ENCODE measurements around the gene PFN2. TPM values are rescaled to one million over a fixed set of nuclear protein-coding genes. Genes with fewer than 3 reads are reported as not detected.
"Not testable (repeated sequence)": the region's sequence is repeated elsewhere in the genome, so short reads cannot be mapped to it uniquely, and the experiment has no call there.

PFN2 gene
- total and polyA plus RNA-seq, 2 experiments from 2014 or later, result 152 to 172 TPM

DNA sequence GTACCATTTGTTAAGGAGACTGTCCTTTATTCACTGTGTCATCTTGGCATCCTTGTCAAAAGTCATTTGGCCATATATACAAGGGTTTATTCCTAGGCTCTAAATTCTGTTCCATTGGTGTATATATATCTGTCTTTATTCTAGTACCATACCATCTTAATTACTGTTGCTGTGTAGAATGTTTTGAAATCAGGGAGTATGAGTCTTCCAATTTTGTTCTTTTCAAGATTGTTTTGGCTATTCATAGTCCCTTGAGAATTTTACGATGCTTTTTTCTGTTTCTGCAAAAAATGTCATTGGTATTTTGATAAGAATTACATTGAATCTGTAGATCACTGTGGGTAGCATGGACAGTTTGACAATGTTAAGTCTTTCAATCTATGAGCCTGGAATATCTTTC, 28.7 kb downstream of the PFN2 start:
- H4K20me1 ChIP-seq (ENCODE audit: insufficient read depth, poor library complexity, severe bottlenecking), result no peaks in the 10 kb centered on the region
- no peaks in the 10 kb centered on the region for H3K9me2 ChIP-seq (replicated peaks; ENCODE audit: insufficient read depth)
- no peak overlapping the region for H2AFZ ChIP-seq
- H3K9me3 ChIP-seq (ENCODE audit: low read depth), result no peaks in the 10 kb centered on the region
- H3K36me3 ChIP-seq (replicated peaks; ENCODE audit: insufficient read depth, low read depth), result no peaks in the 10 kb centered on the region
- no peak overlapping the region for H3K4me2 ChIP-seq
- no peak for DNase-seq (ENCODE audit: low spot score)
- H3K27ac ChIP-seq, result no peak overlapping the region
- WGBS (ENCODE audit: low lambda C conversion rate, missing lambda C conversion rate), result 97% methylated on average over 1 of the region's 1 CpG
- H3K27me3 ChIP-seq, result no peaks in the 10 kb centered on the region
- TF ChIP-seq EZH2 (IDR thresholded peaks at IDR 0.05; ENCODE audit: borderline replicate concordance) (no peak), EZH2phosphoT487 (IDR thresholded peaks at IDR 0.05; ENCODE audit: low read depth, severe bottlenecking, unreplicated experiment) (no peak)
- TF ChIP-seq, protein P1, sequence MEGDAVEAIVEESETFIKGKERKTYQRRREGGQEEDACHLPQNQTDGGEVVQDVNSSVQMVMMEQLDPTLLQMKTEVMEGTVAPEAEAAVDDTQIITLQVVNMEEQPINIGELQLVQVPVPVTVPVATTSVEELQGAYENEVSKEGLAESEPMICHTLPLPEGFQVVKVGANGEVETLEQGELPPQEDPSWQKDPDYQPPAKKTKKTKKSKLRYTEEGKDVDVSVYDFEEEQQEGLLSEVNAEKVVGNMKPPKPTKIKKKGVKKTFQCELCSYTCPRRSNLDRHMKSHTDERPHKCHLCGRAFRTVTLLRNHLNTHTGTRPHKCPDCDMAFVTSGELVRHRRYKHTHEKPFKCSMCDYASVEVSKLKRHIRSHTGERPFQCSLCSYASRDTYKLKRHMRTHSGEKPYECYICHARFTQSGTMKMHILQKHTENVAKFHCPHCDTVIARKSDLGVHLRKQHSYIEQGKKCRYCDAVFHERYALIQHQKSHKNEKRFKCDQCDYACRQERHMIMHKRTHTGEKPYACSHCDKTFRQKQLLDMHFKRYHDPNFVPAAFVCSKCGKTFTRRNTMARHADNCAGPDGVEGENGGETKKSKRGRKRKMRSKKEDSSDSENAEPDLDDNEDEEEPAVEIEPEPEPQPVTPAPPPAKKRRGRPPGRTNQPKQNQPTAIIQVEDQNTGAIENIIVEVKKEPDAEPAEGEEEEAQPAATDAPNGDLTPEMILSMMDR (IDR thresholded peaks at IDR 0.05; ENCODE audit: poor library complexity), result no peak
- H3K4me1 ChIP-seq (ENCODE audit: insufficient read depth), result no peaks in the 10 kb centered on the region
- H3K79me2 ChIP-seq, result peaks cover under 1% of the 10 kb centered on the region
- H3K4me3 ChIP-seq, result no peak overlapping the region

DNA sequence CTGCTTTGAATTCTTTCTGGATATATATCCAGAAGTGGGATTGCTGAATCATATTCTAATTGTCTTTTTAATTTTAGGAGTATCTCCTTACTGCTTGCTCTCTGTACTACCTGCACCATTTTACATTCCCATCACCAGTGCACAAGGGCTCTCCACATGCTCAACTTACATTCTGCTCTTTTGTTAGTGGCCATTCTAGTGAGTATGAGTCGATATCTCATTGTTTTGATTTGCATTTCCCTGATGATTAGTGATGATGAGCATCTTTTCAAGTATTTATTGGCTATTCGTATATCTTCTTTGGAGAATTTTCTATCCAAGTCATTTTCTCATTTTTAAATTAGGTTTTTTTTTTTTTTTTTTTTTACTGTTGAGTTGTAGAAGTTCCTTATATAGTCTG, 29.5 kb downstream of the PFN2 start:
- no peaks in the 10 kb centered on the region for H3K9me2 ChIP-seq (replicated peaks; ENCODE audit: insufficient read depth)
- H4K20me1 ChIP-seq (ENCODE audit: insufficient read depth, poor library complexity, severe bottlenecking), result no peaks in the 10 kb centered on the region
- no peak overlapping the region for H3K27ac ChIP-seq
- H3K9me3 ChIP-seq (ENCODE audit: low read depth), result no peaks in the 10 kb centered on the region
- no peak for DNase-seq (ENCODE audit: low spot score)
- 97% methylated on average over 2 of the region's 2 CpGs for WGBS (ENCODE audit: low lambda C conversion rate, missing lambda C conversion rate)
- H3K27me3 ChIP-seq, result no peaks in the 10 kb centered on the region
- H3K79me2 ChIP-seq, result no peaks in the 10 kb centered on the region
- no peak overlapping the region for H2AFZ ChIP-seq
- no peaks in the 10 kb centered on the region for H3K4me1 ChIP-seq (ENCODE audit: insufficient read depth)
- H3K4me3 ChIP-seq, result no peak overlapping the region
- no peaks in the 10 kb centered on the region for H3K36me3 ChIP-seq (replicated peaks; ENCODE audit: insufficient read depth, low read depth)
- no peak overlapping the region for H3K4me2 ChIP-seq
- TF ChIP-seq EZH2 (IDR thresholded peaks at IDR 0.05; ENCODE audit: borderline replicate concordance), result no peak
- TF ChIP-seq EZH2phosphoT487 (IDR thresholded peaks at IDR 0.05; ENCODE audit: low read depth, severe bottlenecking, unreplicated experiment), result no peak
- TF ChIP-seq, protein P1 (IDR thresholded peaks at IDR 0.05; ENCODE audit: poor library complexity), result no peak

DNA sequence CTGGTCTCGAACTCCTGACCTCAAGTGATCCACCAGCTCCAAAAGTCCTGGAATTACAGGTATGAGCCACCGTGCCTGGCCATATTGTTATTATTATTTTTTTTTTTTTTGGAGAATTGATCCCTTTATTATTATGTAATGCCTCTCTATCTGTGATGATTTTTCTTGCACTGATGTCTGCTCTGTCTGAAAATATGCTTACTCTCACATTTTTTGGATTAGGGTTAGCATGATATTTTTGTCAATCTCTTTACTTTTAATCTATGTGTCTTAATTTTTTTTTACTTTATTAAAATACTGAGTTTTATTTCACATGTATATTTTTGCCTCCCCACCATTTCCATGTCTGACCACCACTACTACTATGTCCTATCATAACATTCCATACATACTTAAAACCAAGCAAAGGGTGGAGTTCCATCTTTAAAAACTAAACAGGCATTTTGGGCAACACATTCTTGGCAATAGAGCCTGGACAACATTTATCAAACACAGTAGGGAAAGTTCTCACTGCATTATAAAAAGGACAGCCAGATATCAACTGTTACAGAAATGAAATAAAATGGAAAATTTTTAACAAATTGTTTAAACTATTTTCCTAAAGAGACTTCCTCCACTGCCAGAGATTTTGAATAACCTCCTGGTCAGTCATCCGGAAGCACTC, 32.2 kb downstream of the PFN2 start:
- not testable (repeated sequence) for H3K4me1 ChIP-seq (ENCODE audit: insufficient read depth); DNase-seq (ENCODE audit: low spot score); H3K36me3 ChIP-seq (replicated peaks; ENCODE audit: insufficient read depth, low read depth); H3K27ac ChIP-seq; H3K9me2 ChIP-seq (replicated peaks; ENCODE audit: insufficient read depth); H3K9me3 ChIP-seq (ENCODE audit: low read depth); H4K20me1 ChIP-seq (ENCODE audit: insufficient read depth, poor library complexity, severe bottlenecking); H3K4me3 ChIP-seq; H3K27me3 ChIP-seq; H2AFZ ChIP-seq; H3K79me2 ChIP-seq; H3K4me2 ChIP-seq
- WGBS (ENCODE audit: low lambda C conversion rate, missing lambda C conversion rate), result 97% methylated on average over 3 of the region's 3 CpGs

DNA sequence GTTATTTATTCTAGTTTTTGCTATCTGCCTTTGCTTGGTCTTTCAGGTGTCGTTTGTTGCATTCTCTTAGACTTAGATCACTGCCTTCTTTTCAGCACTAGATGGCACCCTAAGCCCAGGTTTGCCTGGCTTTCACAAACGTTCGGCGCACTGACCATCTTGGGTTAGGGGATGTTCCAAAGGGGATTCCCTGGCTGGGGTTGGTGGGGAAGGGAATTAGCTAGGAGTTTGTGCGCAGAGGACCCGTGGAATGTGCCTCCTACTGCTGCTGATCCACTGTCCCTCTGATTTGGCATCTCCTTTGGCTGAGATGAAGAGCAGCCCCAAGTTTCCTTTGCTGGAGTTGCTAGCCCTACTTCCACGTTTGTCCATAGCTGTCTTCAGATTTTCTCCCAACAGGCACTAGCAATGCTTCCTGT, 33.9 kb downstream of the PFN2 start:
- H4K20me1 ChIP-seq (ENCODE audit: insufficient read depth, poor library complexity, severe bottlenecking), result no peaks in the 10 kb centered on the region
- no peaks in the 10 kb centered on the region for H3K36me3 ChIP-seq (replicated peaks; ENCODE audit: insufficient read depth, low read depth)
- H2AFZ ChIP-seq, result no peak overlapping the region
- H3K4me1 ChIP-seq (ENCODE audit: insufficient read depth), result no peaks in the 10 kb centered on the region
- H3K79me2 ChIP-seq, result peaks cover under 1% of the 10 kb centered on the region
- H3K27me3 ChIP-seq, result no peaks in the 10 kb centered on the region
- TF ChIP-seq EZH2phosphoT487 (IDR thresholded peaks at IDR 0.05; ENCODE audit: low read depth, severe bottlenecking, unreplicated experiment) (no peak), EZH2 (IDR thresholded peaks at IDR 0.05; ENCODE audit: borderline replicate concordance) (no peak)
- TF ChIP-seq, protein P1 (IDR thresholded peaks at IDR 0.05; ENCODE audit: poor library complexity), result peak; percentile 75
- H3K9me2 ChIP-seq (replicated peaks; ENCODE audit: insufficient read depth), result no peaks in the 10 kb centered on the region
- no peaks in the 10 kb centered on the region for H3K9me3 ChIP-seq (ENCODE audit: low read depth)
- H3K4me2 ChIP-seq, result peak overlapping the region; percentile 33
- 25% methylated on average over 7 of the region's 7 CpGs for WGBS (ENCODE audit: low lambda C conversion rate, missing lambda C conversion rate)
- no peak overlapping the region for H3K4me3 ChIP-seq
- H3K27ac ChIP-seq, result no peak overlapping the region
- peak; percentile 67 for DNase-seq (ENCODE audit: low spot score)

All from hepatocyte (in vitro differentiated cells).